WTC11 (cell line): ENCODE results near the gene UBE4A. TPM values are rescaled to one million over a fixed set of nuclear protein-coding genes. Genes with fewer than 3 reads are reported as not detected.

Source experiments
- ATAC-seq: fragments of 200-7000 bp; cut with Tn5 transposase; 2 replicates; pipeline ENCODE4 v1.10.0; 2021; ENCODE audit warnings: mild to moderate bottlenecking, moderate library complexity
- CTCF ChIA-PET: fragments of 300-600 bp; sonication (Branson Sonifier 250); formaldehyde crosslinking; loops from one replicate; lab custom pipeline; 2021; ENCODE audit warnings: antibody characterized with exemption; lab: Charles Lee
- POLR2A ChIA-PET: fragments of 350-600 bp; sonication (Branson Sonifier 250); formaldehyde crosslinking; loops from one replicate; lab custom pipeline; 2021; ENCODE audit warnings: antibody characterized with exemption; lab: Charles Lee
- DNase-seq: peaks from one replicate; pipeline ENCODE4 v3.0.0; 2021; ENCODE audit warnings: low spot score
- H3K27ac Mint-ChIP-seq: 2 replicates; pipeline ENCODE4 v1.8.0; 2021; ENCODE audit warnings: mixed read lengths
- H3K27me3 Mint-ChIP-seq: 2 replicates; pipeline ENCODE4 v1.8.0; 2021; ENCODE audit warnings: low read depth, mild to moderate bottlenecking, moderate library complexity, mixed read lengths
- H3K36me3 Mint-ChIP-seq: 2 replicates; pipeline ENCODE4 v1.8.0; 2021; ENCODE audit warnings: mixed read lengths
- H3K4me1 Mint-ChIP-seq: 2 replicates; pipeline ENCODE4 v1.8.0; 2022; ENCODE audit warnings: mixed read lengths
- H3K4me3 Mint-ChIP-seq: 2 replicates; pipeline ENCODE4 v1.8.0; 2021; ENCODE audit warnings: mild to moderate bottlenecking, moderate library complexity, mixed read lengths
- H3K9me3 Mint-ChIP-seq: 2 replicates; pipeline ENCODE4 v1.8.0; 2021; ENCODE audit warnings: mixed read lengths
- AR ChIP-seq: fragments of 250-450 bp; sonication (Bioruptor Pico); IDR thresholded peaks from 2 replicates; pipeline ENCODE4 v1.9.0; 2021; ENCODE audit warnings: mild to moderate bottlenecking
- ATF6 ChIP-seq: sonication (generic); formaldehyde crosslinking; IDR thresholded peaks from 2 replicates; pipeline ENCODE4 v1.8.1; 2023; ENCODE audit warnings: mild to moderate bottlenecking, missing genetic modification reagents
- CREM ChIP-seq: sonication (generic); formaldehyde crosslinking; IDR thresholded peaks from 2 replicates; pipeline ENCODE4 v1.8.1; 2022; ENCODE audit warnings: mild to moderate bottlenecking, missing genetic modification reagents, moderate library complexity
- E2F5 ChIP-seq: sonication (generic); formaldehyde crosslinking; IDR thresholded peaks from 2 replicates; pipeline ENCODE4 v1.8.1; 2022; ENCODE audit warnings: mild to moderate bottlenecking, moderate library complexity, missing genetic modification reagents
- ERG ChIP-seq: fragments of 250-450 bp; sonication (Bioruptor Pico); IDR thresholded peaks from 2 replicates; pipeline ENCODE4 v1.8.0; 2021; ENCODE audit warnings: mild to moderate bottlenecking
- GRHL2 ChIP-seq: fragments of 250-450 bp; sonication (Bioruptor Pico); IDR thresholded peaks from 2 replicates; pipeline ENCODE4 v1.8.0; 2022; ENCODE audit warnings: mild to moderate bottlenecking, moderate library complexity; ENCODE audit not compliant: insufficient replicate concordance, severe bottlenecking
- IRF2 ChIP-seq: sonication (generic); formaldehyde crosslinking; IDR thresholded peaks from 2 replicates; pipeline ENCODE4 v1.8.0; 2022; ENCODE audit warnings: low read depth, missing genetic modification reagents, borderline replicate concordance
- JAZF1 ChIP-seq: fragments of 250-450 bp; sonication (Bioruptor Pico); IDR thresholded peaks from 2 replicates; pipeline ENCODE4 v1.9.0; 2021; ENCODE audit warnings: moderate library complexity, mild to moderate bottlenecking, inconsistent platforms
- MXD4 ChIP-seq: fragments of 250-450 bp; sonication (Bioruptor Pico); IDR thresholded peaks from 2 replicates; pipeline ENCODE4 v1.8.0; 2021; ENCODE audit warnings: mild to moderate bottlenecking, moderate library complexity, borderline replicate concordance
- SMAD4 ChIP-seq: sonication (generic); formaldehyde crosslinking; IDR thresholded peaks from 2 replicates; pipeline ENCODE4 v1.8.0; 2022; ENCODE audit warnings: mild to moderate bottlenecking, missing genetic modification reagents
- SOX15 ChIP-seq: fragments of 250-450 bp; sonication (Bioruptor Pico); IDR thresholded peaks from 2 replicates; pipeline ENCODE4 v1.9.0; 2021; ENCODE audit warnings: mild to moderate bottlenecking
- ZNF425 ChIP-seq: fragments of 250-450 bp; sonication (Bioruptor Pico); conservative IDR thresholded peaks from 2 replicates; pipeline ENCODE4 v1.9.0; 2021; ENCODE audit warnings: mild to moderate bottlenecking
- total RNA-seq: library from RNA; stranded (reverse); gene quantifications from 3 replicates; pipeline ENCODE4 v1.2.3, GENCODE V29; 2021

Gene UBE4A
- total RNA-seq, 1 experiment from 2014 or later: 31.0 TPM

- Mint-ChIP-seq H3K4me1 (peaks cover 2% of the 10 kb centered on the region; the same call in 1 of the 2 replicates), H3K36me3 (no peaks in the 10 kb centered on the region), H3K4me3 (no peak overlapping the region), H3K27me3 (peaks cover 31% of the 10 kb centered on the region)
- DNase-seq: no peak
- TF ChIP-seq JAZF1: no peak
- no peak for TF ChIP-seq ZNF425
- TF ChIP-seq AR (CRISPR knock-in tag): no peak
- no peak for TF ChIP-seq ATF6 (CRISPR knock-in tag)
- no peak for TF ChIP-seq ERG (CRISPR knock-in tag)
- TF ChIP-seq IRF2 (CRISPR knock-in tag): no peak
- TF ChIP-seq CREM: no peak
- TF ChIP-seq MXD4 (CRISPR knock-in tag): no peak
- TF ChIP-seq E2F5: no peak
- no peak for TF ChIP-seq SOX15
- TF ChIP-seq GRHL2: no peak
- TF ChIP-seq, all 79 proteins: peak for 0
- Mint-ChIP-seq H3K9me3 (no peaks in the 10 kb centered on the region), H3K27ac (no peak overlapping the region)
- CTCF ChIA-PET: interaction anchor here (1.1 kb wide), 1 partner anchor 46 kb away, joined by 3 read pairs; no protein-coding TSS in a partner anchor
- POLR2A ChIA-PET: no interaction called here
- ATAC-seq: no peak
Observed at GRCh38 chr11:118341261-118341660, 18.1 kb upstream of the UBE4A start.

GRCh38 chr11:118341815-118342489 is 17.4 kb upstream of the UBE4A start:
- DNase-seq: no peak
- Mint-ChIP-seq H3K4me1 (peaks cover 2% of the 10 kb centered on the region; the same call in 1 of the 2 replicates), H3K9me3 (no peaks in the 10 kb centered on the region), H3K27ac (no peak overlapping the region), H3K4me3 (no peak overlapping the region), H3K36me3 (no peaks in the 10 kb centered on the region), H3K27me3 (peaks cover 30% of the 10 kb centered on the region)
- POLR2A ChIA-PET: no interaction called here
- CTCF ChIA-PET: interaction anchor here (1.1 kb wide), 1 partner anchor 46 kb away, joined by 3 read pairs; no protein-coding TSS in a partner anchor
- TF ChIP-seq SMAD4 (CRISPR knock-in tag): no peak
- no peak for ATAC-seq
